Mammary epithelial cell (primary cell): Measurements from ENCODE around the gene NPDC1.

Source experiments
- EZH2 ChIP-seq: IDR thresholded peaks from 2 replicates; pipeline ENCODE4 v1.6.1; 2012; ENCODE audit warnings: low read length, inconsistent platforms, borderline replicate concordance
- TF ChIP-seq, protein P1 (sequence below), 2 donors: IDR thresholded peaks in 1 of 2; conservative IDR thresholded peaks in 1 of 2; 2 replicates each; pipeline ENCODE4 v1.5.1; 2011 to 2012; ENCODE audit warnings: inconsistent platforms in 2 of 2, low read length in 2 of 2, mild to moderate bottlenecking in 2 of 2, control low read depth in 1 of 2, low read depth in 1 of 2; ENCODE audit not compliant: insufficient read depth in 1 of 2; ENCODE audit errors: extremely low read depth in 1 of 2

DNA sequence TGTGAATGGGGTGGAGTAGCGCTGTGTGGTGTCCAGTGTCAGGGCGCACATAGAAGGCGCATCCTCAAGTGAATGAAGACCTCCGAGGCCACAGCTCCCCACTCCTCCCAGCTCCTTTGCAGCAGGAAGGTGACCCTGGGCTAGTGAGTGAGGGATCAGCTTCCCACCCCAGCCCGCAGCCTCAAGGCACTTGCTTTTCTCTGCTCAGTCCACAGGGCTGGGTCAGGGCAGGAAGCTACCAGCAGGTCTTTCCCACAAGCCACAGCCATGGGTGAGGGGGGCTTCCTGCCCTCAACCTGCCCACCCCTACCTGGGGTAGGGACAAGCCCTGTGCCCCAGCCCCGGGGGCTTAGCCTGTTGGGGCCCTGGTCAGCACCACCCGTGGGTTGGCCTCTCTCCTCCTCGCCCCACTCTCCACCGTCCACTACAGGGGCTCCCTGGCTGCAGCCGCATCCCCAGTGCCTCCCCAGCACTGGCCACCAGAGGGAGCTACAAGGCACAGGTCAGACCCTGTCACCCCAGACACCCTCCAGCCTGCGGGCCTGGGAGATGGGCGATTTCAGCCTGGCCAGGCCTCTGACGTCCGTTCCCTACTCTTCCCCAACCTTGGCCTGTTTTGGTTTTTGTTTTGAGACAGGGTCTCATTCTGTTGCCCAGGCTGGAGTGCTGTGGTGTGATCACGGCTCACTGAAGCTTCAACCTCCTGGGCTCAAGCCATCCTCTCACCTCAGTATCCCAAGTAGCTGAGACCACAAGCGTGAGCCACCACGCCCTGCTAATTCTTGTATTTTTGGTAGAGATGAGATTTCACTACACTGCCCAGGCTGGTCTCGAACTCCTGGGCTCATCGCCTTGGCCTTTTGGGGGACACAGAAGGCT, 16.7 kb downstream of the NPDC1 start:
- TF ChIP-seq, protein P1, sequence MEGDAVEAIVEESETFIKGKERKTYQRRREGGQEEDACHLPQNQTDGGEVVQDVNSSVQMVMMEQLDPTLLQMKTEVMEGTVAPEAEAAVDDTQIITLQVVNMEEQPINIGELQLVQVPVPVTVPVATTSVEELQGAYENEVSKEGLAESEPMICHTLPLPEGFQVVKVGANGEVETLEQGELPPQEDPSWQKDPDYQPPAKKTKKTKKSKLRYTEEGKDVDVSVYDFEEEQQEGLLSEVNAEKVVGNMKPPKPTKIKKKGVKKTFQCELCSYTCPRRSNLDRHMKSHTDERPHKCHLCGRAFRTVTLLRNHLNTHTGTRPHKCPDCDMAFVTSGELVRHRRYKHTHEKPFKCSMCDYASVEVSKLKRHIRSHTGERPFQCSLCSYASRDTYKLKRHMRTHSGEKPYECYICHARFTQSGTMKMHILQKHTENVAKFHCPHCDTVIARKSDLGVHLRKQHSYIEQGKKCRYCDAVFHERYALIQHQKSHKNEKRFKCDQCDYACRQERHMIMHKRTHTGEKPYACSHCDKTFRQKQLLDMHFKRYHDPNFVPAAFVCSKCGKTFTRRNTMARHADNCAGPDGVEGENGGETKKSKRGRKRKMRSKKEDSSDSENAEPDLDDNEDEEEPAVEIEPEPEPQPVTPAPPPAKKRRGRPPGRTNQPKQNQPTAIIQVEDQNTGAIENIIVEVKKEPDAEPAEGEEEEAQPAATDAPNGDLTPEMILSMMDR (conservative IDR thresholded peaks at IDR 0.05 in 1 of 2, IDR thresholded peaks at IDR 0.05 in 1 of 2; ENCODE audit: extremely low read depth in 1 of 2, insufficient read depth in 1 of 2, low read depth in 1 of 2, low read length in 2 of 2) = peak; percentile 88 to 90
- no peak for TF ChIP-seq EZH2
